GM18909 (cell line): ENCODE results near the gene CRY2.

Experiments used
- ATAC-seq: cut with Tn5 transposase; IDR thresholded peaks from one replicate; pipeline ENCODE4 v1.9.1; 2021; ENCODE audit warnings: mild to moderate bottlenecking; ENCODE audit not compliant: unreplicated experiment, poor library complexity

CRY2 gene

GRCh38 chr11:45913514-45913913 lies 66.2 kb downstream of the CRY2 start:
- ATAC-seq: no peak

- ATAC-seq: no peak
Measured at GRCh38 chr11:45913942-45914635, 66.8 kb downstream of the CRY2 start.

- ATAC-seq: no peak
Measured at GRCh38 chr11:45915446-45915845, 68.2 kb downstream of the CRY2 start.

- ATAC-seq: no peak
Measured at GRCh38 chr11:45917286-45917622, 70.0 kb downstream of the CRY2 start.

GRCh38 chr11:45917623-45918330 lies 70.5 kb downstream of the CRY2 start, which contains the start of gene PEX16:
Gene PEX16 (minus strand): TSS chr11:45917877. CDS start chr11:45917811, 66 bp downstream.
- ATAC-seq: peak; percentile 89

GRCh38 chr11:45918331-45918941 lies 71.2 kb downstream of the CRY2 start:
- peak; percentile 44 for ATAC-seq

- no peak for ATAC-seq
Measured at GRCh38 chr11:45918962-45919675, 71.8 kb downstream of the CRY2 start.

- ATAC-seq: no peak
Measured at GRCh38 chr11:45919806-45920530, 72.7 kb downstream of the CRY2 start.

GRCh38 chr11:45920531-45921477 lies 73.5 kb downstream of the CRY2 start:
- ATAC-seq: no peak

- ATAC-seq: no peak
Measured at GRCh38 chr11:45921561-45922424, 74.5 kb downstream of the CRY2 start.

GRCh38 chr11:45922425-45923082 lies 75.3 kb downstream of the CRY2 start, which contains the start of gene LARGE2:
Gene LARGE2 (plus strand): TSS chr11:45922656. CDS start chr11:45922883, 227 bp downstream.
- no peak for ATAC-seq

GRCh38 chr11:45924036-45924915 lies 77.0 kb downstream of the CRY2 start:
- ATAC-seq: no peak

GRCh38 chr11:45924927-45925326 lies 77.7 kb downstream of the CRY2 start:
- no peak for ATAC-seq

- ATAC-seq: no peak
Measured at GRCh38 chr11:45925550-45925949, 78.3 kb downstream of the CRY2 start.

GRCh38 chr11:45926001-45926401 lies 78.7 kb downstream of the CRY2 start:
- no peak for ATAC-seq

- ATAC-seq: no peak
Measured at GRCh38 chr11:45926536-45927331, 79.5 kb downstream of the CRY2 start.
